H1 (cell line): ENCODE measurements around the gene NR3C2. TPM values are rescaled to one million over a fixed set of nuclear protein-coding genes. Genes with fewer than 3 reads are reported as not detected.

Experiments
- CTCF ChIA-PET: fragments of 300-600 bp; sonication (Branson Sonifier 250); formaldehyde crosslinking; loops from one replicate; lab custom pipeline; 2021; ENCODE audit not compliant: partially characterized antibody; lab: Charles Lee
- POLR2A ChIA-PET: fragments of 300-600 bp; sonication (Branson Sonifier 250); formaldehyde crosslinking; loops from one replicate; lab custom pipeline; 2021; ENCODE audit warnings: inconsistent platforms; ENCODE audit not compliant: partially characterized antibody; lab: Charles Lee
- DNase-seq, 2 experiments: peaks; one replicate each; pipeline versions ENCODE4 v3.0.0 to v3.0.0-alpha.2; 2010 to 2022; ENCODE audit warnings: low spot score in 2 of 2, low read depth in 1 of 2, mixed read lengths in 1 of 2
- FAIRE-seq: peaks from 2 replicates; lab custom pipeline; 2011; peaks lifted over from hg19 to GRCh38; lab: Jason Lieb, UNC
- H2AFZ ChIP-seq: 2 replicates; pipeline ENCODE4 v1.8.1; 2012; ENCODE audit warnings: low read length, inconsistent platforms
- H2AK5ac ChIP-seq: 2 replicates; pipeline ENCODE4 v1.6.1; 2013; ENCODE audit warnings: low read depth, low read length
- H2BK120ac ChIP-seq: replicated peaks from 2 replicates; pipeline ENCODE3; 2013; ENCODE audit warnings: low read depth, low read length, inconsistent platforms
- H2BK12ac ChIP-seq: 2 replicates; pipeline ENCODE4 v1.6.1; 2013; ENCODE audit warnings: low read depth, low read length
- H2BK15ac ChIP-seq: 2 replicates; pipeline ENCODE4 v1.6.1; 2013; ENCODE audit warnings: low read length
- H2BK20ac ChIP-seq: 2 replicates; pipeline ENCODE4 v1.6.1; 2013; ENCODE audit warnings: low read length
- H2BK5ac ChIP-seq: 2 replicates; pipeline ENCODE4 v1.6.1; 2013; ENCODE audit warnings: low read depth, low read length
- H3K14ac ChIP-seq: 2 replicates; pipeline ENCODE4 v1.6.1; 2013; ENCODE audit warnings: inconsistent platforms; ENCODE audit not compliant: insufficient read length
- H3K18ac ChIP-seq: 2 replicates; pipeline ENCODE4 v1.6.1; 2013; ENCODE audit warnings: low read length; ENCODE audit errors: extremely low read depth
- H3K23ac ChIP-seq: 2 replicates; pipeline ENCODE4 v1.6.1; 2013; ENCODE audit warnings: inconsistent platforms; ENCODE audit not compliant: insufficient read length
- H3K23me2 ChIP-seq: 2 replicates; pipeline ENCODE4 v1.6.1; 2013; ENCODE audit warnings: low read depth, low read length
- H3K27ac ChIP-seq: 2 replicates; pipeline ENCODE4 v1.6.1; 2011; ENCODE audit warnings: low read depth, low read length, inconsistent platforms
- H3K27me3 ChIP-seq, 4 experiments: replicated peaks in 1 of 4; 1 replicate in 1 of 4; 2 replicates in 3 of 4; pipeline versions ENCODE4 v1.6.1 to v1.8.1; 2011 to 2013; ENCODE audit warnings: low read length in 3 of 4, mild to moderate bottlenecking in 3 of 4, inconsistent platforms in 2 of 4, mixed read lengths in 2 of 4, moderate library complexity in 1 of 4; ENCODE audit not compliant: control insufficient read depth in 3 of 4, insufficient read depth in 3 of 4; ENCODE audit errors: extremely low read depth in 1 of 4
- H3K36me3 ChIP-seq, 4 experiments: 2 replicates each; pipeline versions ENCODE4 v1.6.1 to v1.8.1; 2011 to 2013; ENCODE audit warnings: mild to moderate bottlenecking in 4 of 4, low read length in 3 of 4, moderate library complexity in 2 of 4, control low read depth in 1 of 4, inconsistent platforms in 1 of 4; ENCODE audit not compliant: insufficient read depth in 4 of 4, control insufficient read depth in 2 of 4
- H3K4ac ChIP-seq: replicated peaks from 2 replicates; pipeline ENCODE3; 2013; ENCODE audit warnings: low read length, low read depth, mixed read lengths, inconsistent platforms; ENCODE audit not compliant: insufficient read length
- H3K4me1 ChIP-seq, 4 experiments: replicated peaks in 1 of 4; 1 replicate in 1 of 4; 2 replicates in 3 of 4; pipeline versions ENCODE4 v1.6.1 to v1.8.1; 2011 to 2013; ENCODE audit warnings: low read length in 3 of 4, inconsistent platforms in 2 of 4, mixed read lengths in 1 of 4; ENCODE audit not compliant: insufficient read depth in 4 of 4, control insufficient read depth in 3 of 4
- H3K4me2 ChIP-seq, 2 experiments: 2 replicates each; pipeline versions ENCODE4 v1.6.1 to v1.8.1; 2011 to 2013; ENCODE audit warnings: low read depth in 2 of 2, low read length in 2 of 2, control low read depth in 1 of 2, inconsistent platforms in 1 of 2, mild to moderate bottlenecking in 1 of 2; ENCODE audit not compliant: insufficient read depth in 1 of 2
- H3K4me3 ChIP-seq, 4 experiments: fragments of 200-600, 300-600 bp in 1 of 4; sonication (generic), shearing (Covaris generic), sonication (Bioruptor Twin) in 1 of 4; 2 replicates each; pipeline versions ENCODE4 v1.5.1 to v1.8.1; 2011 to 2016; ENCODE audit warnings: low read length in 4 of 4, low read depth in 3 of 4, control low read depth in 2 of 4, inconsistent platforms in 2 of 4, mild to moderate bottlenecking in 2 of 4, mixed read lengths in 1 of 4, moderate library complexity in 1 of 4; ENCODE audit not compliant: insufficient read depth in 2 of 4; ENCODE audit errors: extremely low read depth in 1 of 4
- H3K56ac ChIP-seq: replicated peaks from 2 replicates; pipeline ENCODE3; 2013; ENCODE audit warnings: low read depth, mild to moderate bottlenecking, mixed read lengths, low read length, inconsistent platforms; ENCODE audit not compliant: insufficient read length
- H3K79me1 ChIP-seq: 2 replicates; pipeline ENCODE4 v1.6.1; 2013; ENCODE audit warnings: low read depth, low read length, control low read depth
- H3K79me2 ChIP-seq, 2 experiments: 2 replicates each; pipeline versions ENCODE4 v1.6.1 to v1.8.1; 2012 to 2013; ENCODE audit warnings: low read length in 2 of 2, mild to moderate bottlenecking in 2 of 2, inconsistent platforms in 1 of 2; ENCODE audit not compliant: insufficient read depth in 2 of 2, control insufficient read depth in 1 of 2
- H3K9ac ChIP-seq, 4 experiments: replicated peaks in 1 of 4; 1 replicate in 1 of 4; 2 replicates in 3 of 4; pipeline versions ENCODE4 v1.6.1 to v1.8.1; 2011 to 2013; ENCODE audit warnings: low read depth in 3 of 4, low read length in 3 of 4, control low read depth in 2 of 4, mild to moderate bottlenecking in 2 of 4, moderate library complexity in 2 of 4, inconsistent platforms in 1 of 4; ENCODE audit errors: extremely low read depth in 1 of 4
- H3K9me3 ChIP-seq, 2 experiments: 2 replicates each; pipeline versions ENCODE4 v1.6.1 to v1.8.1; 2012 to 2013; ENCODE audit warnings: mild to moderate bottlenecking in 2 of 2, moderate library complexity in 2 of 2, control low read depth in 1 of 2, inconsistent platforms in 1 of 2, low read depth in 1 of 2, low read length in 1 of 2, mixed read lengths in 1 of 2; ENCODE audit not compliant: insufficient read depth in 2 of 2
- H4K20me1 ChIP-seq, 2 experiments: replicated peaks in 1 of 2; 2 replicates each; pipeline versions ENCODE3 to v1.8.1; 2011 to 2013; ENCODE audit warnings: inconsistent platforms in 2 of 2, low read length in 2 of 2, mild to moderate bottlenecking in 1 of 2; ENCODE audit not compliant: insufficient read depth in 2 of 2, control insufficient read depth in 1 of 2
- H4K5ac ChIP-seq: 2 replicates; pipeline ENCODE4 v1.6.1; 2013; ENCODE audit warnings: low read length, low read depth, mixed read lengths, inconsistent platforms; ENCODE audit not compliant: insufficient read length
- H4K8ac ChIP-seq: 2 replicates; pipeline ENCODE4 v1.8.0; 2013; ENCODE audit warnings: mild to moderate bottlenecking, moderate library complexity, low read length, inconsistent platforms; ENCODE audit not compliant: insufficient read depth; ENCODE audit errors: extremely low read depth
- H4K91ac ChIP-seq: replicated peaks from 2 replicates; pipeline ENCODE3; 2013; ENCODE audit warnings: low read length, mixed read lengths, inconsistent platforms; ENCODE audit not compliant: insufficient read length
- CBX5 ChIP-seq: fragments of 300-800, 300-1000 bp; sonication (generic); IDR thresholded peaks from 2 replicates; pipeline ENCODE4 v1.7.1; 2016; ENCODE audit warnings: antibody characterized with exemption, low read length, low read depth
- HDAC2 ChIP-seq, 2 experiments: fragments of 300-600 bp in 1 of 2; sonication (generic) in 1 of 2; IDR thresholded peaks; 2 replicates each; pipeline ENCODE4 v1.6.1; 2011 to 2012; ENCODE audit warnings: low read depth in 2 of 2, low read length in 2 of 2, mild to moderate bottlenecking in 2 of 2, moderate library complexity in 2 of 2, borderline replicate concordance in 1 of 2, inconsistent platforms in 1 of 2
- HDAC6 ChIP-seq: IDR thresholded peaks from one replicate; pipeline ENCODE4 v1.7.1; 2012; ENCODE audit warnings: low read depth, mild to moderate bottlenecking, inconsistent platforms, low read length, moderate library complexity
- RXRA ChIP-seq: IDR thresholded peaks from 2 replicates; pipeline ENCODE4 v1.6.1; 2011; ENCODE audit warnings: low read depth, mild to moderate bottlenecking, low read length, moderate library complexity; ENCODE audit not compliant: insufficient read depth
- SP4 ChIP-seq: IDR thresholded peaks from 2 replicates; pipeline ENCODE4 v1.6.1; 2012; ENCODE audit warnings: low read length, inconsistent platforms
- TBP ChIP-seq: IDR thresholded peaks from 2 replicates; pipeline ENCODE4 v1.6.1; 2011; ENCODE audit warnings: low read depth, low read length, improper control_type of control experiment
- ZNF274 ChIP-seq: IDR thresholded peaks from 2 replicates; pipeline ENCODE4 v1.7.0; 2012; ENCODE audit warnings: low read length, borderline replicate concordance; ENCODE audit errors: extremely low read depth
- WGBS, 2 experiments: shearing (Covaris generic) in 1 of 2; methylation state at CpG; one replicate each; pipeline versions ENCODE4 v1.1.6 to v1.1.7; 2013 to 2015; ENCODE audit warnings: low lambda C conversion rate in 2 of 2, mixed read lengths in 2 of 2, inconsistent platforms in 1 of 2, low coverage in 1 of 2, missing lambda C conversion rate in 1 of 2; ENCODE audit not compliant: insufficient replicate concordance in 2 of 2, insufficient coverage in 1 of 2, insufficient read length in 1 of 2; ENCODE audit errors: extremely low coverage in 1 of 2, missing lambda C conversion rate in 1 of 2; 5-methylcytosine and 5-hydroxymethylcytosine counted together
- polyA plus RNA-seq, 7 experiments: library from polyadenylated mRNA; depleted of rRNA in 3 of 7; stranded (reverse) in 5 of 7; unstranded in 2 of 7; fragments of >200 nt in 5 of 7; fragments of 200-250 nt in 2 of 7; gene quantifications; 1 replicate in 5 of 7; 2 replicates in 1 of 7; 4 replicates in 1 of 7; pipeline versions ENCODE4 v1.2.1 to v1.2.3, GENCODE V29; 2011 to 2013; ENCODE audit warnings: missing spikeins in 2 of 7, mixed read lengths in 2 of 7
- total RNA-seq: library from RNA; stranded (reverse); fragmentation: NEBNext Ultra II Directional; extraction: Animal tissue kit (Norgen Biotek cat#: 25700); gene quantifications from 2 replicates; pipeline ENCODE4 v1.2.1, GENCODE V29; 2021

Gene NR3C2
- total and polyA plus RNA-seq, 2 of the 8 experiments (the other 6 are each of a cell fraction or from before 2014, with no cell fraction given), result 0.80 to 3.9 TPM

GRCh38 chr4:148268835-148269234 lies 173.4 kb downstream of the NR3C2 start:
- H4K20me1 ChIP-seq, result no peaks in the 10 kb centered on the region
- H3K23me2 ChIP-seq, result no peaks in the 10 kb centered on the region
- no peak overlapping the region for H2BK120ac ChIP-seq
- no peak overlapping the region for H4K91ac ChIP-seq
- H3K79me1 ChIP-seq, result no peaks in the 10 kb centered on the region; the same call in 1 of the 2 replicates
- no peaks in the 10 kb centered on the region for H3K36me3 ChIP-seq
- H2BK5ac ChIP-seq, result no peak overlapping the region
- H3K27me3 ChIP-seq, result no peaks in the 10 kb centered on the region
- H3K79me2 ChIP-seq, result no peaks in the 10 kb centered on the region
- no peak overlapping the region for H2BK20ac ChIP-seq
- H2BK15ac ChIP-seq, result no peak overlapping the region
- no peak overlapping the region for H3K14ac ChIP-seq
- no peak overlapping the region for H3K27ac ChIP-seq
- no peak overlapping the region for H3K4me3 ChIP-seq
- H4K8ac ChIP-seq, result no peak overlapping the region
- no peak overlapping the region for H3K4ac ChIP-seq
- no peak for DNase-seq
- whole genome bisulfite sequencing, 2 experiments, result 100% methylated on average over 3 of the region's 3 CpGs; no CpG with 5 or more reads in 1 of the 2 experiments
- H3K4me2 ChIP-seq, result no peak overlapping the region
- H2BK12ac ChIP-seq, result no peak overlapping the region
- H2AFZ ChIP-seq, result no peak overlapping the region
- no peak overlapping the region for H2AK5ac ChIP-seq
- ChIA-PET POLR2A (no interaction called here), CTCF (no interaction called here)
- no peaks in the 10 kb centered on the region for H3K9me3 ChIP-seq
- no peak overlapping the region for H3K9ac ChIP-seq
- H3K18ac ChIP-seq, result no peak overlapping the region
- TF ChIP-seq TBP (no peak), ZNF274 (no peak), SP4 (no peak), HDAC2 (IDR thresholded peaks at IDR 0.05; ENCODE audit: borderline replicate concordance in 1 of 2, low read depth in 2 of 2, low read length in 2 of 2) (no peak), HDAC6 (no peak), RXRA (no peak), CBX5 (no peak)
- TF ChIP-seq, all 59 proteins: peak for 0
- Histone ChIP-seq H3K23ac (no peak overlapping the region), H4K5ac (no peak overlapping the region), H3K56ac (no peak overlapping the region), H3K4me1 (no peaks in the 10 kb centered on the region)
- FAIRE-seq, result no peak
